ENCODE measurements around the gene MAGI2. TPM values are rescaled to one million over a fixed set of nuclear protein-coding genes. Genes with fewer than 3 reads are reported as not detected.

The MAGI2 gene
- total RNA-seq, result 6.9 TPM

DNA sequence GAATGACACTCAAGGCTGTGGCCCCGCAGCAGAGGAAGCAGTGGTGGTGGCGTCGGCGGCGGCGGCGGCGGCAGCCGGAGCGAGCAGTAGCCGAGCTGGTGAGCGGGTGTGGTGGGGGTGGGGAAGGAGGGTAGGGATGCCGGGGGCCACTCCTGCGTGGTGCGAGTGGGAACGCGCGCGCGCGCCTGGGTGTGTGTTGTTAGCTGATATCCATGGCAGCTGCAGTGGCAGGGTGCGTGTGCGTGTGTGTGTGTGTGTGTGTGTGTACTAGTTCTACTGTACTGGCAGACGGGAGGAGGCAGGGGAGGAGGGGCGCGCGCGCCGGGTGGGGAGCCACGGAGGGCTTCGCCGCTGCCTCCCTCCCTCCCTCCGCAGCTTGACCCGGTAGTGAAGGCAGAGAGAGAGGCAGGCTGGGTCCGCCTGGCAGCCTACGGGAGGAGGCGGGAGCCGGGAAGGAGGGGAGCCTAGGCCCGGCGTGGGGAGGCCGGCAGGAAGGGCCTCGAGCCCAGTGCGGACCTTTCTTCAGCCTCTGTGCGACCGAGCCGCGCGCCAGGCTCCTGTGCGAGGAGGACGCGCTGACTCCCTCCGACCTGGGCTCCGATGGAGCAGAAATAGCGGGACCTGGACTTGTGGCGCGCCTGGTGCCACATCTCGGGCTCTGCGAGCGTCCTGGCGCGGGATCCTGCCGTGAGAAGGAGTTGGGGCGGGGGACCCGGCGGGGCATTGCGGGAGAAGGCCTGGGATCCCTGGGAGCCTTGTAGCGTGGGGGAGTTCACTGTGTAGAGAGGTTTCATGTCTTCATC, at the start of gene MAGI2:
TSS of gene MAGI2 (minus strand) at position 110 of the 803 bp plus-strand sequence. CDS start 347 bp downstream, outside the sequence.
- DNase-seq, result peak; percentile 78

DNA sequence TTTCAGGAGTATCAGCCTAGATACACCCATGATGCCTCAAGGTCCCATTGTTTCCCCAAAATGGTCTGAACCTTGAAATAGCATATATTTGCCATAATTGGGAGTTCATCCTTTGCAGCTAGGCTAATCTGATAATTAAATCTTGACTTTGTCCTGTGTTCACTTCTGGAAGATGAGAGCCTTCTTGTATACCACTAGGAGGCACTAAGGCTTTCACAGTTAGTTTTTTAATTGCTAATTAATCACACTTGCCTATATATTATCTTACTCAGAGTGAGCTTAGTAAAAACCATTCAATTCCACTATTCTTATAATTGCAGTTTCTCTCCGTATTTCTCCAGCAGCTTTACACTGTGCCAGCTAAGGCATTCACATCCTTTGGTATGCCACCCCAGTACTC, 48.7 kb upstream of the MAGI2 start:
- no peak for DNase-seq

DNA sequence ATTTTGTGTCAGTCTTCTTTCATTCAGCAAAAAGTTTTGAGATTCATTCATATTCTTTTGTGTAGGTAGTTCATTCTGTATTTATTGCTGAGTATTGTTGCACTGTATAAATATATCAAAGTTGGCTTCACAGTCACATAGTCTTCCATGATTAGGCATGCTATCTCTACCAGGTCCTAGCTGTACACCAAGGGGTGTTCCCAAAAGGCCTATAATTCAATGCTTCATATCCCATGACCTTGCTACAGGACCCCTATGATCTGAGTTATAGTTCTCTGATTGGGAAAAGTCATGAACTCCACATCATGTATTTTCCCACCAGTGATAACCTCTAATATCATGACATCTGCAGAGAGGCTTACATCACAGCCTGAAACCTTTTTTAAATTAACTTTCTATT, 47.3 kb upstream of the MAGI2 start:
- no peak for DNase-seq

DNA sequence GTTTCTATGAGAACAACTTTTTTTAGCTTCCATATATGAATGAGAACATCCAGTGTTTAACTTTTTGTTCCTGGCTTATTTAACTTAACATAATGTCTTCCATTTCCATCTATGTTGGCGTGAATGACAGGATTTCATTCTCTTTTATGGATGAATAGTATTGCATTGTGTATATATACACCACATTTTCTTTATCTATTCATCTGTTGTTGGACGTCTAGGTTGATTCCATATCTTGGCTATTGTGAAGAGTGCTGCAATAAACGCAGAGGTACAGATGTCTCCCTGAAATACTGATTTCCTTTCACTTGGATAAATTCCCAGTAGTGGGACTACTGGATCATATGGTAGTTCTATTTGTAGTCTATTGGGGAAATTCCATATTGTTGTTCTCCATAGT, 44.3 kb upstream of the MAGI2 start:
- DNase-seq, result no peak

DNA sequence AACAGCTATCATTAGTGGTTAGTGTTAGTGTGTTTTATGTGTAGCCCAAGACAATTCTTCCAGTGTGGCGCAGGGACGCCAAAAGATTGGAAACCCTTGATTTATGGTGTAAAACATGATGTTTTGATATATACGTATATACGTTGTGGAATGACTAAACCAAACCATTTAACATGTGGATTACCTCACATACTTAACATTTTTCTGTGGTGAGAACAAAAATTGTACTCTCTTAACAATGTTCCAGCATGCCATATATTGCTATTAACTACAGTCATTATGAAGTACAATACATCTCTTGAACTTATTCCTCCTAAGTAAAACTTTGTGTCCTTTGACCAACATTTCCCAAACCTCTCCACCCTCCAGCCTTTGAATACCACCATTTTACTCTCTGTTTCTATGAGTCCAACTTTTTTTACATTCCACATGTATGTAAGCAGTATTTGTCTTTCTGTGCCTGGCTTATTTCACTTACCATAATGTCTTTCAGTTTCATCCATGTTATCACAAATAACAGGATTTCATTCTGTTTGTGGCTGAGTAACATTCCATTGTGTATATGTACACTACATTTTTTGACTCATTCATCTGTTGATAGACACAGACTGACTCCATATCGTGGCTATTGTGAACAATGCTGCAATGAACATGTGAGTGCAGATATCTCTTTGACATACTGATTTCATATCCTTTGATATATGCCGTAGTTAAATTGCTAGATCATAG, 42.2 kb upstream of the MAGI2 start:
- DNase-seq, result no peak

DNA sequence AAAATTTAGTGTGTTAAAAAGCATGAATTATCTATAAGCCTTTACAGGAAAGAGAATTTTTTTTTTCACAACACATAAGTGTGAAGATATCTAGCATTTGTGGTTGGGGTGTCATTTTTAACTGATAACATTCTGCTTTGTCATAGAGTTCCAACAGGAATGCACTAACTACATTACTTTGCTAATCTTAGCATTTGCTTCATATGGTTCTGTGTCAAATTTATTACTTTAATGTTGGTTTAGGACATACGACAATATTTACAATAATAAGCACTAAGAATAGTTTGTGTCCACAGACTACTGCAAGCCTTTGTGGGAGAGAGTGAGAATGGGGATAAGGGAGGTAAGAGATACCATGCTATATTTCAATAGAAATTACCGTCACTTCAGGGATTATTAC, 40.6 kb upstream of the MAGI2 start:
- DNase-seq, result no peak

DNA sequence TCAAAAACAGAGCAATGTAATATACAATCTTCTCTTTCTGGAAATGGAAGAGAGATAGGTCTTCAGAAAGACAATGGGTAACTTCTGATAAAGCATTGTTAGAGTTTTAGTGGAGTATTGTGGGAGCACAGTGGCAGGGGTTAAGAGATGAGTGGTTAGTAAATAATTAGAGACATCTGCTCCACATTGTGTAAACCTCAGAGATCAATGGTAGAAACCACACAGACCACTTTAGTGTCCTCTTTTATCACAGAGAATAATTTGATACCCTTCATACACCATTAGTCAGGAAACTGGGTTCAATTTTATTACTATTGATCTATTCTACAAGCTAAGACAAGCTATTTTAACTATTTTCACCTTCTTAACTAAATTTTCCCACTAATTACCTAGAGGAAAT, 35.9 kb upstream of the MAGI2 start:
- no peak for DNase-seq

DNA sequence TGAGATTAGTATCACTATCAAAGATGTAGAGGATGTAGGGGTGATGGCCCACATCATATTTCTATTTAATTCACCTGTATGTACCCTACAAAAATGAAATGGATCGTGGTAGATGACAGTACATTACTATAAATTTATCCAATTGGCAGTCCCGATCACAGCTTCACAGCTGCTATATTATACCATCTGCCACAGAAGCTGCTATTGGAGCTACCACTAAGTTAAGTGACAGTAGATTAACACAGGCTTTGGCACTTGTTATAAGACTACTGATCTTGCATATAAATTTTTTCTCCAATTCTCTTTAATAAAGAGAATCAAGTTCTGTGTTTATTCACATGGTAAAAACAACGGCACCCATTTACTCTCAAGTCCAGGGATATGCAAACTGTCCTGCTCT, 24.9 kb upstream of the MAGI2 start:
- no peak for DNase-seq

DNA sequence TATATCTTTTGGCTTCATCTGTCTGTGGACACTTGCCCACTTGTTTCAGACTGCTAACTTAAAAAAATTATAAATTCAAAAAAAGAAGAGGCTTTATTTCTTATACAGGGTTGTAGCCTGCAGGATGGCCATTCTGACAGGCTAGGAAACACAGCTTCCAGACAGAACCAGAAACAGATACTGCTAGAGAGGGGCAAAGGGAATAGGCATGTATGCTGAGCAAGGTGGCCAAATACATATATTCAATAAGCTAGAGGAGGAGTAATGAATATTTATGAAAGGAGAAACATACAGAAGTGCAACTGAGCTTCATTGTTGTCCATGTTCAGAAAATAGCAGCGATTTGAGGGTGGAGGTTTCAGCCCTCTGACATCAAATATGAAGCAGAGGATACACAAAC, 22.0 kb upstream of the MAGI2 start:
- no peak for DNase-seq

DNA sequence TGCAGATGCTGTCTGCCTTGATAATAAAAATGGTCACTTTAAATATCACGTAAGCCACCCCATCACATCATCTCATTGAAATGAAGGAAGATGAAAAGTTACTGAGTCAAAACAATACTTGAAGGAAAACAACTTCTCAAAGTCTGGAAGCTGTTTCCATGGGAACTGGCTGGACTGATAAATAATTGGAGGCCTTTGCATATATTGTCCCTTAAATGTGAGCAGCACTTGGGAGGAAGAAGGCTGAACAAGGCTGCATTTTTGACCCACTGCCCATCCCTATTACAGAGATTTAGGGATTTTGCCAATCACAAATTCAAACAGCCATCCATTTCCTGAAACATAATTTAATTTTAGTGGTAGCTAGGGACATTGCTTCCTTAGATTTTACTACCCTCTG, 18.2 kb upstream of the MAGI2 start:
- DNase-seq, result peak; percentile 2

DNA sequence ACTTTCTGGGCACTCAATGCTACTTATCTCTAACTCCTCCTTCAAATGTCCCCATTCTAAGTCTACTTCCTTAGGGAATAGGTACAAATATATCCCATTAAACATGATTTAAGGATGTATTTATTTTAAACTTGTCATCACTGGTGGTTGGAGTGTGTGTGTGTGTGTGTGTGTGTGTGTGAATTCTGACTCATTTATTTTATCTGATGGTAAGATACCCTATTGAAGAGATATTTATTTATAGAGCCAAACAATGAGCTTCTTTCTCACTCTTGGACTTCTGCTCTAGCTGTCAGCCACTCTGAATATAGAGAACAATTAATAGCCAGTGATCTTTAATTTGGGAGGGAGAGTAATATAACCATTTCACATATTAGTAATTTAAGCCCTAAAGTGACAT, 17.8 kb upstream of the MAGI2 start:
- no peak for DNase-seq

DNA sequence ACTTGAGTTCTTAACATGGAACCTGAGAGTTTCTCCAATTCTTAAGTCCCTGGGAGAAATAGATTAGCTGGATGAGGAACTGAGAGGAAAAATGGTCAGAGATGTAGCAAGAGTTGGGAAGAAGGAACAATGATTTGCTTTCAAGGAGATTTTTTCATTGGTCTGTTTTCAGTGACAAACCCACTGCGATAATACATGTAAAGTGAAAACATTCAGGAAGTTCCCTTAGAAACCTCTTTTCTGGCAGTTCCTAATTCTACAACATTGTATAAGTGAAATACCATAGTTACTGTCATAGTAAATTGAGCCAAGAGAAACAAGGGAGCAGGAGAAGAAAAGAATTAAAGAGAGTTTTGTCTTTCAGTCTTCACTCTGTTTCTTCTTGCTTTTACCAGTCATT, 12.1 kb upstream of the MAGI2 start:
- DNase-seq, result no peak

DNA sequence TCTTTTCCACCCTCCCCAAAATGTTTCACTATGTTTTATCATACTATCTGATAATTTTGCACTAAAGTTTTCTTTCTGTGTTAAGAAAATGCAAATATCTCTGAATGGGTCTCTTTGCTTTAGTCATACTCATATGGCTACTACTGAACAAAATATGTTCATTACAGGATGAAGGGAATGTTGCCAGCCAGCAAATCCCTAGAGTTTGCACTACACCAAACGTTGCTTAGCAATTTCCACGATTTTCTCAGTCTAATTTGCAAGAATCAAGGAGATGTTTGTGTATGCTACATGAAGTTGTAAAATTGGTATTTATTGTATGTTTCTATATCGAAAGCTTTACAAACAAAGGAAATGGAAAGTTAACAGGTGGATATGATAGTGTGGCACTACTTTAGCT, 10.6 kb upstream of the MAGI2 start:
- no peak for DNase-seq

DNA sequence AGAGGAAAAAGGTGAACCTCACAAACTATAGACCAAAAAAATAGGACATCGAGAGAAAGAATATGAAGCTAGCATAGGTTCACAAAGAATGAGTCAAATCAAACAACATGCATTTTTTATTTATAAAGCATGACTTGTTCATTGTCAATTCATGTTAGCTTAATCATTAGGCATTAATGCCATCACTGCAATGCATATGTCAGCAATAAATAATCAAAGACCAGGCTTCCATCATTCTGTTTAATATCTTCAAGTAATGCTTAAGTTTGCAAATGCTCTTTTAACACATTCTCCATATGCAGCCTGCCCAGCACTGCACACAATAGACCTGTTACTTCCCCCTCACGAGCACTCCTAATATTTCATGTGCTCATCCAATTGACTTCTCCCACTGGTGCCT, 8.9 kb upstream of the MAGI2 start:
- DNase-seq, result no peak

DNA sequence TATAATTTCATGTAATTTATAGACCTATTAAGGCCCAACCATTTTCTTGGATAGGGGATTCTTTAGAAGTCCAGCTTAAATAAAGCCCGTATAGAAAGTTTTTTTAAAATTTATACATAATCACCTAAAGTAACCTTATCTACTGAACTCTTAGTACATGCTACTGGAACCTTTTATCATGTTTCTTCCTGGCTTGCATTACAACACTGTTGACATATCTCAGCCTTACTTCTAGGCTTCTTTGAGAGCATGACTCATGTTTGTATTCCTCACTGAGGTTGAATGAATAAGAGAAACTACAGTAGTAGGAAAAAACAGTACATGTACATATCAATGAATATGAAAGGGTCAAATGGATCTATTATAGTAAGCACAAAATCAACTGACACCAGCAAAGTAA, 8.2 kb upstream of the MAGI2 start:
- no peak for DNase-seq

DNA sequence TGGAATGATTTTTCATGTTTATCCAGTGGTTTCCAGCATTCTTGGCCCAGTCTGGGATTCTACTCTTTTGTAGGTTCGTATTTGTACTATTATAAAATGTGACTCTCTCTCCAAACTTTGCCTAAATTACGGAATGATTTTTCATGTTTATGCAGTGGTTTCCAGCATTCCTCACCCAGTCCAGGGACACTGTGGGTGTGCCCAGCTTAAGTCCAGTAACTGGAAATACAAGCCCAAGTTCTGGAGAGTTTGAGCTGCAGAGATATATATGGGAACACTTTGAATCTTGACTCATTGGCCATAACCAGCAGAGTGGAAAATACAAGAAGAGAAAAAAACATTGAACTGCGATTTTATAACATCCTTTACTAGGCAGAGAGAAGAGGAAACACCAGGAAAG, 5.9 kb upstream of the MAGI2 start:
- DNase-seq, result no peak

DNA sequence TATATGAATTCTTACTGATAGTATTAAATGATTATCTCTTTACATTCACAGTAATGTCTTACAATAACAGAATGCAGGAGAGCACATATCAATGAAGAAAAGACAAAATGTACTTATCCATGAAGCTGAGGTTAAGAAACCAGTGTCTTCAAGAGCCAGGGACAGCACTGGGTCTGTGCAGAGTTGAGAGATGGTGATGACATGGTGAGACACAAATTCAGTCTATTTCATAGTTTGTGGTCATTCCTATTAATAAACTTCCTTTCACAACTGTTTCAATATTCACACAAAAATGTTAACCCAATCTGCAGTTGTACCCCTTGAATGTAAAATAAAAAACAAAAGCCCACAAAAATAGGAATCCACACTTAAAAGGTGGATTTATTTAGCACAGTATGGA, 5.3 kb upstream of the MAGI2 start:
- no peak for DNase-seq

DNA sequence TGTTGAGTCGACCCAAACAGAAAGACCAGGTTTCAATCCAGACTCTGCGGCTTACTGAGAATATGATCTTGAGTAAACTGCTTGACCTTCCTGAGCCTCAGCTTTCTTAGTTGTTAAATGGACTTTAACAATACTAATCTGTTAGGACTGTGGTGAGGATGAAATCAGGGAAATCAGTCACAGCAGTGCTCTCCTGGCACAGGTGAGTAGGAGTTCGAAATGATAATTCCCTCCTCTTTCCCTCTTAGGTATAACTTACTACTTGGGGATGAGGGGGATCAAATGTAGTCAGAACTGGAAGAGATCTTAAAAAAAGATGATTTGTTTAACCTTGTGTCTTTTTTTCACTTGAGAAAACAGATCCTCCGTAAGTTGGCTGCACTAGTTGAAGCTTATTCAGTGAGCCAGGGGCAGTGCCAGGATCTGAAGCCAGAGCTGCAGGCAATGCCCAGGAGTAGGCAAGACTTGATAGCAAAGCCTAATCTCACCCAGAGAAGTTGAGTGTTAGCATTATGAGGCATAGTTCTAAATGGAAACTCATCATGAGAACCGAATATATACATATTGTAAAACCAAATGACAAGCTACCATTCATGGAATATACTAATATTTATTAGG, 1.8 kb upstream of the MAGI2 start:
- no peak for DNase-seq

DNA sequence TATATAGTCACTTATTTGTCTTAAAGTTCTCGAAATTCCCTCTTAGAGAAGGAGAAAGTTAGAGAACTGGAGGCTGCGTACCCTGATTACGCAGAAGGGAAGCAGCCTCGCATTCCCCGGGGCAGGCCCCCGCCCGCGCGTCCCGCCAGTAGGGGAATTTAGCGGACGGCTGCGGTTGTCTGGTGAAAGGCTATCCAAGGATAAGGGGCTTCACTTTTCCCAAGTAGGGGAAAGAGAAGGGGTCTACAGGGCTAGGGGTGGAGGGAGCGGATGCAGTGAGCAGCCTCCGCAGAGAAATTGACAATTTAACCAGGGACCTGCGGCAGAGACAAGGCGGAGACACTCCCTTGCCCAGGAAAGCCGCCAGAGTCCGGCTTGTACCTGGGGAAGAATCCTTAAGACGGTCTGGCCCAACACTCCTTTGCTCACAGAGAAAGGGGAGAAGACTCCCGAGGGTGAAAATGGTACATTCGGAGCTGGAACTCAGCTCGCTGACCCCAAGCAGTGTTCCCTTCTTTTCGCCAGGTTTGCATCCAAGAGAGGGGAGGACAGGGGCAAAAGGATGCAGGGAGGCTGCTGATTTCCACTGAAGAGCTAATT, 994 bp upstream of the MAGI2 start:
- DNase-seq, result no peak

DNA sequence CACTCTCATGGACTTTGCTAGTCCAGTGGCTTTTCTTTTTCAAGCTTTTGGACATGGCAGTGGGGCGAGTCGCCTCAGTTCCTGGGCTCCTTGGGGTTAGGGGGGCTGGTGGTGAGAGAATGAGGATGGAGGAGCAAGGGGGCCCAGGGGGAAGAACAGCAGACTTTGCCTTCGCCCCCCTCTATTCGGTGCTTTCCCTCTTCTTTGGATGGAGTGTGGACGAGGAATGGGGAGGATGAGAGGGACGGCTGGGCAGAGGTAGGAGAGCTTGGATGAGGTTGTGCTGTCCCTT, 255 bp downstream of the MAGI2 start:
- no peak for DNase-seq

DNA sequence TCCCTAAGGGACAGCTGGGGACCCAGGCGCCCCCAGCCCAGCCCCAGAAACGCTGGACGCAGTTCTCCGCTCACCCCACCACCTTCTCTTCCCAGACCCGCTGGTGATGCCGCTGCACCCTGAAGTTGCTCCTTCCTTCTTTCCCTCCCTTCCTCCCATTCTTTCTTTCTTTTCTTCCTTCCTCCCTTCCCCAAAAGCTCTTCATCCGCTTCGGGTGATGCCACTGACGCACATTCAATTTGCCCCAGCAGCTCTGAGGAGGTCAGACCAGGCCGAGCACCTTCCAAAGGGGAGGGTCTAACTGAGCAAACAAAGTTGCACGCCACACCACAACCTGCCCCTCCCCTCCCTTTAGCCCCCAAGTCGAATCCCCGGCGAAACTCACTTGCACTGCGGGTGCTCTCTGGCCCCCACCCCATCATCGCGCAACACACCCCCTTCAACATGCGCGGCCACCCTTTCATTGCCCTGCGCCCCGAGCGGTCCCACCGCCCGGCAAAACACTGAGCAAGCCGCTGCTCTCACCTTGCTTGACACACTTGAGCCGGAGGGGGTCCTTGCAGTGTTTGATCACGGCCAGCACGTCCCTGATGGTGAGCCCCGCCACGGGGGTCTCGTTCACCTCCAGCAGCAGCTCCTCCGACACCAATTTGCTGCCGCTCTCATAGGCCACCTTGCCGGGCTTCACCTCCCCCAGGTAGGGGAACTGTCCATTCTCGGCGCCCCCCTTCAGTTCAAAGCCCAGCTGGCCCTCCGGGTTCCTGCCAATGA, 787 bp downstream of the MAGI2 start:
- no peak for DNase-seq

DNA sequence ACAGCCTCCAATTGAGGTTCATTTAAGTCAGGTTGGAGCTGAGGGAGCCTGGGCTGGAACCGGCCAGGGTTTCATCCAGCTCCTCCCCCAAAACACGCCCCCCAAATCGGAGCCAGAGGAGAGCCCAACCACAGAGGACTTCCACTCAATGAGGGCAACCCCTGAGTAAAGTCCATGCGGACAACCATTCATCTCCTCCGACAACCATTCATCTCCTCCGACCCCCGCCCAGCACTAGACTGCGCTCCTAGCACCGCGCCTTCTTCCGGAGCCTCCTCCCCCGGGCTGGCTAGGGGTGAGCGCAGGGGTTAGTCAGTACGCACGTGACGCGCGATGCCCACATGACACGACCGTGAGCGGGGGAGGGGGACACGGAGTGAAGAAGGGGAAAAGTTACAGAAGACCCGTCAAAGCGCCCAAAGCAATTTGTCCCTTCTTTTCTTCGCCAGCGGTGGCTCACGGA, 1.4 kb downstream of the MAGI2 start:
- peak; percentile 80 for DNase-seq

DNA sequence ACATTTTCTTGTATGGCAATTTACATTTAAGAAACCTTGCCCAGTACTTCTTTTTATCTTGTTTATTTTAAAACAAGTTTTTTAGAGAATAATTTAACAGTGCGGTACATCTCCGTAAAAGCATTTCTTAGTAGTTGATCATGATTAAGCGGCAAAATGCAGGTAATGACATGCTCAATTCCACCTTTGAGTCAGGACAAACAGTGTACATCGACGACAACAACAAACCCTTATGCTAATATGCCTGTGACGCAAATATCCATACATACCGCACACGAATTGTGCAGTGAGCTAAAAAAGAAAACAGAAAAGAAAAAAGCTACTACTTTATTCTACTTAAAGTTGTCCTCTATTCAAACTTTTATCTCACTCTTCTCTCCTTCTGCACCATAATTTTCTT, 1.9 kb downstream of the MAGI2 start:
- DNase-seq, result no peak

All from skin of body (tissue), 2 donors.